Karpas-422 (cell line): ENCODE results near the gene EVA1A. TPM values are rescaled to one million over a fixed set of nuclear protein-coding genes. Genes with fewer than 3 reads are reported as not detected.

Experiments
- DNase-seq: peaks from one replicate; pipeline ENCODE4 v3.0.0-alpha.2; 2015
- H2AFZ ChIP-seq: fragments of 200-600 bp; sonication (generic); 2 replicates; pipeline ENCODE4 v1.6.1; 2014; ENCODE audit warnings: antibody characterized with exemption, low read length, mixed read lengths
- H3K27ac ChIP-seq: fragments of 200-600 bp; sonication (generic); 2 replicates; pipeline ENCODE4 v1.5.1; 2014; ENCODE audit warnings: mild to moderate bottlenecking, low read length, moderate library complexity
- H3K27me3 ChIP-seq: fragments of 200-600 bp; sonication (generic); 2 replicates; pipeline ENCODE4 v1.6.1; 2014; ENCODE audit warnings: low read length, mixed read lengths
- H3K36me3 ChIP-seq: fragments of 200-600 bp; sonication (generic); 2 replicates; pipeline ENCODE4 v1.6.1; 2014; ENCODE audit warnings: low read length, mixed read lengths; ENCODE audit not compliant: insufficient read depth
- H3K4me1 ChIP-seq: fragments of 200-600 bp; sonication (generic); 2 replicates; pipeline ENCODE4 v1.6.1; 2014; ENCODE audit warnings: mild to moderate bottlenecking, low read length, mixed read lengths
- H3K4me2 ChIP-seq: fragments of 200-600 bp; sonication (generic); 2 replicates; pipeline ENCODE4 v1.6.1; 2014; ENCODE audit warnings: low read length, low read depth, mild to moderate bottlenecking; ENCODE audit not compliant: poor library complexity, severe bottlenecking
- H3K4me3 ChIP-seq: fragments of 200-600 bp; sonication (generic); 2 replicates; pipeline ENCODE4 v1.5.1; 2014; ENCODE audit warnings: mild to moderate bottlenecking, antibody characterized with exemption, low read length, mixed read lengths
- H3K79me2 ChIP-seq: fragments of 200-600 bp; sonication (generic); 2 replicates; pipeline ENCODE4 v1.6.1; 2014; ENCODE audit warnings: mild to moderate bottlenecking, low read length, mixed read lengths
- H3K9ac ChIP-seq: fragments of 200-600 bp; sonication (generic); 2 replicates; pipeline ENCODE4 v1.6.0; 2014; ENCODE audit warnings: low read length
- H3K9me2 ChIP-seq: fragments of 200-600 bp; sonication (generic), shearing (Covaris generic); replicated peaks from 2 replicates; pipeline ENCODE4 v1.6.0; 2014; ENCODE audit warnings: mild to moderate bottlenecking, low read length, moderate library complexity; ENCODE audit not compliant: insufficient read depth
- H3K9me3 ChIP-seq: fragments of 300-700, 200-600 bp; sonication (generic); 2 replicates; pipeline ENCODE4 v1.6.1; 2014; ENCODE audit warnings: low read length, mixed read lengths
- H4K20me1 ChIP-seq: fragments of 200-600 bp; sonication (generic); 2 replicates; pipeline ENCODE4 v1.6.1; 2014; ENCODE audit warnings: mild to moderate bottlenecking, antibody characterized with exemption, low read length, low read depth; ENCODE audit not compliant: insufficient read depth
- total RNA-seq: library from RNA; depleted of rRNA; stranded (reverse); fragments of >200 nt; shearing (Covaris generic); gene quantifications from 2 replicates; pipeline ENCODE4 v1.2.3, GENCODE V29; 2014; ENCODE audit warnings: low replicate concordance

The EVA1A gene
- total RNA-seq, 1 experiment from 2014 or later, result not detected

DNA sequence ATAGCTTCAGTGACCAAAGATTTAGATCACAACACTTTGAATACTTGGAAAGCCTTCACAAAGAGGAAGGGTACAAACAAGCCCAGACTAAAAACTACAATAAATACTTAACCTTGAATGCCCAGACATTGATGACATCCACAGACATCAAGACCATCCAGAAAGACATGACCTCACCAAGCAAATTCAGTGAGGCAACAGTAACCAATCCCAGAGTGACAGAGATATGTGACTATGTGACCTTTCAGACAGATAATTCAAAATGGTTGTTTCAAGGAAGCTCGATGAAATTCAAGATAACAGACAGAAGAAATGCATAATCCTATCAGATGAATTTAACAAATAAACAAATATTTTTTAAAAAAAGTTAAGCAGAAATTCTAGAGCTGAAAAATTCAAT, 19.9 kb upstream of the EVA1A start:
- no peaks in the 10 kb centered on the region for H3K9me3 ChIP-seq
- no peaks in the 10 kb centered on the region for H3K79me2 ChIP-seq
- DNase-seq, result no peak
- H3K27ac ChIP-seq, result no peak overlapping the region
- no peaks in the 10 kb centered on the region for H3K4me1 ChIP-seq
- no peak overlapping the region for H3K4me3 ChIP-seq
- no peaks in the 10 kb centered on the region for H3K9me2 ChIP-seq
- H3K9ac ChIP-seq, result no peak overlapping the region
- H3K36me3 ChIP-seq, result no peaks in the 10 kb centered on the region
- H3K4me2 ChIP-seq, result no peak overlapping the region
- H3K27me3 ChIP-seq, result no peaks in the 10 kb centered on the region; the same call in none of the 2 replicates
- no peaks in the 10 kb centered on the region for H4K20me1 ChIP-seq
- H2AFZ ChIP-seq, result no peak overlapping the region

DNA sequence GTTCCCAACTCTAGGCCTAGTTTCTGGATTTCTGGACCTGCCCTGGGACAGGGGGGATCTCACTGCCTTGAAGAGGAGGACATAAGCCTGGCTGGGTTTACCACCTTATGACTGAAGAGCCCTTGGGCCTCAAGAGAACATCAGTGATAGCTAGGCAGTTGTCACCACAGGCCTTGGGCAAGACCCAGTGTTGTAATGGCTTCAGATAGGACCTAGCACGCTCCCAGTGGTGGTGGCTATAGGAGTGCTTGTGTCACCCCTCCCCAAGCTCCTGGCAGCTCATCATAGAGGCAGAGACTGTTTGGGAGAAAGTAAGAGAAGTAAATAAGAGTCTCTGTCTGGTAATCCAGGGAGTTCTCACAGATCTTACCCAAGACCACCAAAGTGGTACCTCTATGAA, 19.4 kb upstream of the EVA1A start:
- no peaks in the 10 kb centered on the region for H3K36me3 ChIP-seq
- H2AFZ ChIP-seq, result no peak overlapping the region
- H3K9me3 ChIP-seq, result no peaks in the 10 kb centered on the region
- H3K27me3 ChIP-seq, result no peaks in the 10 kb centered on the region; the same call in none of the 2 replicates
- no peaks in the 10 kb centered on the region for H3K4me1 ChIP-seq
- H4K20me1 ChIP-seq, result no peaks in the 10 kb centered on the region
- no peak overlapping the region for H3K4me3 ChIP-seq
- H3K79me2 ChIP-seq, result no peaks in the 10 kb centered on the region
- no peak for DNase-seq
- H3K4me2 ChIP-seq, result no peak overlapping the region
- H3K9ac ChIP-seq, result no peak overlapping the region
- no peaks in the 10 kb centered on the region for H3K9me2 ChIP-seq
- H3K27ac ChIP-seq, result no peak overlapping the region

DNA sequence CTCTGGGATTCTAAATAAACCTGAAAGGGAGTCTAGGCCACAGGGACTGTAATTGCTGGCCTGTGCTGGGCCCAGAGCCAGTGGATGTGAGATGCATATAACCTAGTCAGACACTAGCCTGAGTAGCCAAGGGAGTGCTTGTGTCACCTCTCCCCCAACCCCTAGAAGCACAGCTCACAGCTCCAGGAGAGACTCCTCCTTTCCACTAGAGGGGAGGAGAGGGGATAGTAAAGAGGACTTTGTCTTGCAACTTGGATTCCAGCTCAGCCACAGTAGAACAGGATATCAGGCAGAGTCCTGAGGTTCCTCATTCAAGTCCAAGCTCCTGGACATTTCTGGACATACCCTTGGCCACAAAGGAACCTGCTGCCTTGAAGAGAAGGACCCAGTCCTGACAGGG, 18.4 kb upstream of the EVA1A start:
- no peak overlapping the region for H3K4me2 ChIP-seq
- H3K79me2 ChIP-seq, result no peaks in the 10 kb centered on the region
- no peaks in the 10 kb centered on the region for H3K9me3 ChIP-seq
- no peaks in the 10 kb centered on the region for H3K4me1 ChIP-seq
- H2AFZ ChIP-seq, result no peak overlapping the region
- no peak overlapping the region for H3K27ac ChIP-seq
- no peaks in the 10 kb centered on the region for H3K9me2 ChIP-seq
- no peaks in the 10 kb centered on the region; the same call in 1 of the 2 replicates for H3K27me3 ChIP-seq
- H3K36me3 ChIP-seq, result no peaks in the 10 kb centered on the region
- H4K20me1 ChIP-seq, result no peaks in the 10 kb centered on the region
- H3K9ac ChIP-seq, result no peak overlapping the region
- no peak overlapping the region for H3K4me3 ChIP-seq
- DNase-seq, result no peak

DNA sequence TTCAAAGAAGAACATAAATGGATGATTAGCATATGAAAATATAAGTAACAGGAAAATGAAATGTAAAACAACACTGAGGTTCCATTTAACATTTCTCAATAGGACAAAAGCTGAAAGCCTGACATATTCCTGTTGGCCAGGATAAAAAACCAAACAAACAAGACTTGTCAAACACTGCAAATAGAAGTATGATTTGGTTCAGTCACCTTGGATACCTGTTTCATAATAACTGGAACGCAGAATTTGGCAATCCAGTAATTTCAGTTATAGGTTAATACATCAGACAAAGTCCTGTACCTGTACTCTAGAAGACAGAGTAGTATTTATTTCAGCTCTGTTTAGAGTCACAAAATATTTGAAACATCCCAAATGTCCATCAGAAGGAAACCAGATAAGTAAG, 16.5 kb upstream of the EVA1A start:
- no peaks in the 10 kb centered on the region for H3K27me3 ChIP-seq
- H3K36me3 ChIP-seq, result no peaks in the 10 kb centered on the region
- no peak for DNase-seq
- H2AFZ ChIP-seq, result no peak overlapping the region
- H3K79me2 ChIP-seq, result no peaks in the 10 kb centered on the region
- no peaks in the 10 kb centered on the region for H3K9me2 ChIP-seq
- H3K4me1 ChIP-seq, result no peaks in the 10 kb centered on the region
- no peak overlapping the region for H3K4me2 ChIP-seq
- no peak overlapping the region for H3K4me3 ChIP-seq
- no peak overlapping the region for H3K27ac ChIP-seq
- no peak overlapping the region for H3K9ac ChIP-seq
- H4K20me1 ChIP-seq, result no peaks in the 10 kb centered on the region
- no peaks in the 10 kb centered on the region for H3K9me3 ChIP-seq

DNA sequence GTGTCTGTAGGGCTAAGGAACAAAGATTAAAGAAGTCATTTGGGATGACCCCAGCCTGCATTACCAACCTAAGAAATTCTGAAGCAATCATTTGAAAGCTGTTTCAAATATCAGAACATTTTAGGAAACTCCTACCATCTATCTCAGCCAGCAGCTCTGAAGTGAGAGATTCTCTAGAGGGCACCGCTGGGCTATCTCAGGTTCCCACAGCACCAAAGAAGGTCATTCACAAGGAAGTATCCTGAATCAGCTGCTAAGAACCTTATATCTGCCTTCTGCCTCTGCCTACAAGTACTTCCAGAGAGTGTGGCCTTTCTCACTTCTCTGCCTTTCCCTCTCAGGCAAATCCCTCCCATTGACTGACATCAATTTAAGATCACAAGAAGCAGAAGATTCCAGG, 13.4 kb upstream of the EVA1A start:
- no peaks in the 10 kb centered on the region for H3K36me3 ChIP-seq

DNA sequence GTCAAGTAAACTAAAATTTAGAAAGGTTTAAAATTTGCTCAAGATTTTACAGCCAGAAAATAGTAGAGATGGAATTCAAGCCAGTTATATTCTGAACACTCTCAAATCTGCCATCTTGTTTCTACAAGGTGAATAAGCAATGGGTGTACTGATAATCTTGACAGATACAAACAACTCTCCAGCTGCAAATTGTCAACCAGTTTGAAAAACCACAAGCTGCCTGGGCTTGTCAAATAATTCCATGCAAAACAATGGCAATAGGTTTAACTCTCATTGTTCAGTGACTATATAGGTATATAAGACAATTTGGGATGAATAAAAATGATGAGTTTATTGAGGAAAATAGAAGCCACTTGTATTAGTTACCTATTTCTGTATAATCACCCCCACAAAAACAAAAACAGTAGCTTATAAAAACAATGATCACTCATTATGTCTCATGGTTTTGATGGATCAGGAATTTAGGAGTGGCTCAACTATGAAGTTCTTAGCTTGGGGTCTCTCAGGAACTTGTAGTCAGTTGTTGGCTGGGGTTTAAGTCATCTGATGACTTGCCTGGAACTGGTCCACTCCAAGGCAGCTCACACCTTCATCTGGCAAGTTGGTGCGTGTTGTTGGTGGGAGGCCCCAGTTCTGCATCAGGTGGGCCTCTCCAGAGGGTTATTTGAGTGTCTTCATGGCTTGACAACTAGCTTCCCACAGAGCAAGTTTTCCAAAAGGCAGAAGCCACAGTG, 12.6 kb upstream of the EVA1A start:
- Histone ChIP-seq H3K9me3 (no peaks in the 10 kb centered on the region), H3K9ac (no peak overlapping the region), H3K4me3 (no peak overlapping the region), H3K4me1 (no peaks in the 10 kb centered on the region), H3K9me2 (no peaks in the 10 kb centered on the region), H4K20me1 (no peaks in the 10 kb centered on the region), H3K27ac (no peak overlapping the region), H3K27me3 (no peaks in the 10 kb centered on the region), H3K79me2 (no peaks in the 10 kb centered on the region), H3K36me3 (no peaks in the 10 kb centered on the region), H2AFZ (no peak overlapping the region), H3K4me2 (no peak overlapping the region)
- DNase-seq, result no peak

More for the DNA sequence above, 13.4 kb upstream of the EVA1A start:
- Histone ChIP-seq H3K27ac (no peak overlapping the region), H3K4me2 (no peak overlapping the region), H2AFZ (no peak overlapping the region), H3K4me1 (no peaks in the 10 kb centered on the region), H4K20me1 (no peaks in the 10 kb centered on the region), H3K9ac (no peak overlapping the region), H3K79me2 (no peaks in the 10 kb centered on the region), H3K9me3 (no peaks in the 10 kb centered on the region), H3K9me2 (no peaks in the 10 kb centered on the region), H3K4me3 (no peak overlapping the region), H3K27me3 (no peaks in the 10 kb centered on the region)
- no peak for DNase-seq

DNA sequence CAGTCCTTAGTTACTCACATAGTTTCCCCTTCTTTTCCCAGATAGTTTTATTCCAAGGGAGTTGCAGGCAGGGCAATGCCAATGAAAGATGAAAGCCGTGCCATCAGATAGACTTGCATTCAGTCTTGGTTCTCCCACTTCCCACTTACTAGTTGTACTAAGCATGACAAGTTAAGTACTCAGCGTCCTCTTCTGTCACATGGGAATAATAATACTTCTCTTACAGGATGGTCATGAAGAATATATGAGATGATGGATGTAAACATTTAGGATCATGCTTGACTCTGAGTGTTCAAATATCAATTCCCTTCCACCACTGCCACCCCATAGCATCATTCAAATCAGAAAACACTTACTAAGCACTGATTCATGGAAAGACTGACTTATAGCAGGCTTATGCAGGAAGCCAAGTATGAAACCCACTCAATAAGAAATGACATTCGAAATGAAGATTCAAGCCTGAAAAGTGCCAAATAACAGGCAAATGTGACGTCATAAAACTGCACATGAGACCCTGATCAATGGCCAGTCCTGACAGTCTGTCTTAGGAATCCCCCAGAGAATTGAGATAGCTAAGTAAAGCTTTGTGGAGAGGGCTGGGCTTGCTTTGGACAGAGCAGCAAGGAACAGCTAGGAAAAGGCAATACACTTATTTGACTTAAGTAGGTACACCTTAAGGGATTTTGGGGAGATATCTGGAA, 11.1 kb upstream of the EVA1A start:
- H3K4me3 ChIP-seq, result no peak overlapping the region
- no peak overlapping the region for H3K9ac ChIP-seq
- H3K4me2 ChIP-seq, result no peak overlapping the region
- H3K9me3 ChIP-seq, result no peaks in the 10 kb centered on the region
- H4K20me1 ChIP-seq, result no peaks in the 10 kb centered on the region
- no peak overlapping the region for H3K27ac ChIP-seq
- no peak overlapping the region for H2AFZ ChIP-seq
- no peaks in the 10 kb centered on the region for H3K27me3 ChIP-seq
- H3K9me2 ChIP-seq, result no peaks in the 10 kb centered on the region
- no peaks in the 10 kb centered on the region for H3K36me3 ChIP-seq
- no peaks in the 10 kb centered on the region for H3K79me2 ChIP-seq
- no peak for DNase-seq
- H3K4me1 ChIP-seq, result no peaks in the 10 kb centered on the region

DNA sequence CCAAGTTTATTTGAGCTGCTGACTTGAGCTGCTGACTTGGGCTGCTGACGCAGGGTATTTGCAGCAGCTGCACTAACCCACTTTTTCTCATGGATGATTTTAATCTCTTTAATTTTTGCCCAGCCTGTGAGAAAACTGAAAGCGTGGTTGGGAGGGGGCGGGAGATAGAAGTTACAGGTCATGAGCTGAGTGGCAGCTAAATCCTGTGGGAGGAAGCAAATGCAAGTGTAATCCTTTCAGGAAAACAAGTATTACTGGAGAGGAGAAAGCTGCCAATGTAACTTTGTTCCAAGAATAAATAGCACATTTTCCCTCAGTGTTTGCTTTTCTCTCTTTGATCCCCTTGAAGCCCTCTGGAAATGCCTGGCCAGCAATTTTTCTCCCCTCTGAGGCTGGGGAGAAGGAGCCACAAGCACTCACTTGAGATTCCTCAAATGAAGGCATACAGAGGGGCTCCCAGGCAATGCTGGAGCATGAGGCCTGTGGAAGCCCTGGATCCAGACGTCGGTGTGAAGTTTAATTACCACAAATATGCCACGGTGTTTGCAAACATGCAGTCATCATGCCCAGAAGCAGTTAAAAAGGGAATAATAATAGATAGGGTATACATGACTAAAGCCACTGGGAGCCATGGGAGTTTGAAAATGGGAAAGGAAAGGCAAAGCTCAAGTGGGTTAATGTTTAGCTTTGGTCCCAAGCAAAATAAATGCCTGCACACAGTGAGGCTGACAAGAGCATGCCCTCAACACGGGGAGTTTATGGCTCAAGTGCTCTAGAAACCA, 10.4 kb upstream of the EVA1A start:
- no peaks in the 10 kb centered on the region for H3K9me3 ChIP-seq
- no peak overlapping the region for H3K4me2 ChIP-seq
- no peak for DNase-seq
- no peaks in the 10 kb centered on the region for H3K27me3 ChIP-seq
- H3K79me2 ChIP-seq, result no peaks in the 10 kb centered on the region
- H3K27ac ChIP-seq, result no peak overlapping the region
- H3K4me3 ChIP-seq, result no peak overlapping the region
- no peaks in the 10 kb centered on the region for H3K9me2 ChIP-seq
- H3K36me3 ChIP-seq, result no peaks in the 10 kb centered on the region
- no peaks in the 10 kb centered on the region for H3K4me1 ChIP-seq
- no peaks in the 10 kb centered on the region for H4K20me1 ChIP-seq
- H2AFZ ChIP-seq, result no peak overlapping the region
- no peak overlapping the region for H3K9ac ChIP-seq
